OCI-LY7 (cell line): Measurements from ENCODE around the gene RDH14.

ENCODE experiments used
- CTCF ChIP-seq: fragments of 200-600 bp; sonication (generic); conservative IDR thresholded peaks from 2 replicates; pipeline ENCODE4 v1.5.1; 2014; ENCODE audit warnings: mild to moderate bottlenecking, antibody characterized with exemption, low read length, moderate library complexity, mixed read lengths
- EZH2phosphoT487 ChIP-seq: fragments of 200-600 bp; sonication (generic); IDR thresholded peaks from 2 replicates; pipeline ENCODE4 v1.6.1; 2018; ENCODE audit warnings: low read depth, borderline replicate concordance, mild to moderate bottlenecking, mixed run types, antibody characterized with exemption, low read length, moderate library complexity, mixed read lengths

GRCh38 chr2:18518116-18519111, 42.0 kb downstream of the RDH14 start:
- TF ChIP-seq CTCF (no peak), EZH2phosphoT487 (no peak)
